Fibroblast of skin of abdomen (primary cell): ENCODE measurements around the gene CDRT15L2. TPM values are rescaled to one million over a fixed set of nuclear protein-coding genes. Genes with fewer than 3 reads are reported as not detected.
"Not testable (repeated sequence)": the region's sequence is repeated elsewhere in the genome, so short reads cannot be mapped to it uniquely, and the experiment has no call there.

Experiments used
- DNase-seq: peaks from one replicate; pipeline ENCODE4 v3.0.0-alpha.2; 2013
- polyA plus RNA-seq, 2 experiments: library from polyadenylated mRNA; unstranded; fragments of 120-200 nt; gene quantifications; one replicate each; pipeline ENCODE4 v1.2.1, GENCODE V29; 2013; ENCODE audit not compliant: insufficient read length in 2 of 2

The CDRT15L2 gene
- polyA plus RNA-seq (2013, experiment 1 of 2; ENCODE audit: insufficient read length) = not detected
- not detected for polyA plus RNA-seq (2013, experiment 2 of 2; ENCODE audit: insufficient read length)

DNA sequence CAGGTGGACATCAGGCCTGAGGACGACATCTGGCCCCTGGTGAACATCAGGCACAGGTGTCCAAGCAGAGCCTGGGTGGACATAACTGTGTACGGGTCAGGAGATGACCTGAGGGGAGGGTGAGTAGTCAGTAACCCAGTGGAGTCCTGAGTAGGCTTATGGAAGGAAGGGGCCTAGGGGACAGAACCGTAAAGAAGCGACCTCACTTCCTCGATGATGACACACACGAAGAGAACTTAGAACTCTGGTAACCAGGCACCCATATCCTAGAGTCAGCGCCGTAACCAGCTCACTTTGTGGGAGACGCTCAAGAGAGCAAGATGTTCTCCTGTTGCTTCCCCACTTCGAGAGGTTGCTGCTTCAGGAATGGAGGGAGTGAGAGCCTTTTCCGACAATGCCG is at the start of gene CDRT15L2:
Gene CDRT15L2 (plus strand): TSS at position 301 of the 400 bp plus-strand sequence. CDS start 20 bp downstream, at position 321.
- not testable (repeated sequence) for DNase-seq

- not testable (repeated sequence) for DNase-seq
Observed at GRCh38 chr17:20530104-20530503, 49.4 kb upstream of the CDRT15L2 start.

DNA sequence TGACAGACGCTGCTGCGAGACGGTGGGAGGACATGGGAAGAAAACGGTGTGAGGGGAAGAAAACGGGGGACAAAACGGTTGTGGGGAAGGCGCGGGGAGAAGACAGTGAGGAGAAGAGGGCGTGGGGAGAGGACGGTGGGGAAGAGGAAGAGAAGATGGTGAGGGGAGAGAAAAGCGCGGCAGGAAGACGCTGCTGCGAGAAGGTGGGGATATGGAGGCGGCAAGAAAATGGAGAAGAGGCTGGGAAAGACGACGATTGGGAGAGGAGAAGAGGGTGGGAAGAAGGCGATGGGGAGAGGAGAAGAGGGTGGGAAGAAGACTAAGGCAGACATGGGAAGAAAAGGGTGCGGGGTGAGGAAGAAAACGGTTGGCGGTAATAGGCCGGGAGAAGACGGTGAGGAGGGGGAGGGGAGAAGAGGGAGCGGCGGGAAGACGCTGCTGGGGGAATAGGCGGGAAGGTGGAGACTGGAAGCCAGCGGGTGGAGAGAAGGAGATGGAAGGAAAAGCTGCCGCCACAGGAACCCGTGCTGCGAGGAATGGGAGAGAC is 46.9 kb upstream of the CDRT15L2 start:
- peak; percentile 28 for DNase-seq

GRCh38 chr17:20533206-20533605 is 46.3 kb upstream of the CDRT15L2 start:
- peak; percentile 10 for DNase-seq

DNA sequence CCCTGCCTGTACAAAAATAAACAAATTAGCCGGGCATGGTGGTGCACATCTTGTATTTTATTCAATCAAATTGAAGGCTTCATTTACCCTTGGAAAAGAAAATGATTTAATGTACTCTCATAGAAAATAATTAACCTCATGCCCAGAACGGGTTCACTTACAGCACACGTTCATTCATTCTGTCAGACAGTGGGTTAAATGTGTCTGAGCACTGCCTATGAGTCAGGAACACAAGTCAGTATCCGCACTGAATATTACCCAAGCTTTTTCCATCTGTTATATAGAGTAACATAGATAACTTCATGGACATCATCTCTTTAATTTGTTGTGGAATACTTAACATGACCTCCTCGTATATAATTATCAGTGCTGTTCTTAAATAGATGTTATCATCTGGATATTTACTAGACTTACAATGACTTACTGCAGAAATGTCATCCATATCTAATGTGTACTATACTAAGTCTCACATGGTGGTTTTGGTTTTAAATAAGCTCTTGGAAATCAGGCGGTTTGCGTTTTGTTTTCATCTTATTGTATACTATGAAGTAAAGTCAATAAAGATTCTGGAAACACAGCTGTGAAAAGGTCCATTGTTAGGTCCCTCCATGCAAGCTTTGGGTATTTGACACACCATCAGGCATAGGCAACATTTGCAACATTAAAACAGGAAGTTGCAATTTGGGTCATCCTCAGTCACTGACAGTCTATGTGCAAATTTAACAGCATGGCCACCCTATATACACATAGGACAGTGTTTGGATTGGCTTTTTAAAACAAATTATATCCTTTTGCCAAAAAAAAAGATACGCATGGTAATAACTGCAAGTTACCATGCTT is 44.6 kb upstream of the CDRT15L2 start:
- DNase-seq = peak; percentile 11

- not testable (repeated sequence) for DNase-seq
Observed at GRCh38 chr17:20540414-20540813, 39.1 kb upstream of the CDRT15L2 start.

DNA sequence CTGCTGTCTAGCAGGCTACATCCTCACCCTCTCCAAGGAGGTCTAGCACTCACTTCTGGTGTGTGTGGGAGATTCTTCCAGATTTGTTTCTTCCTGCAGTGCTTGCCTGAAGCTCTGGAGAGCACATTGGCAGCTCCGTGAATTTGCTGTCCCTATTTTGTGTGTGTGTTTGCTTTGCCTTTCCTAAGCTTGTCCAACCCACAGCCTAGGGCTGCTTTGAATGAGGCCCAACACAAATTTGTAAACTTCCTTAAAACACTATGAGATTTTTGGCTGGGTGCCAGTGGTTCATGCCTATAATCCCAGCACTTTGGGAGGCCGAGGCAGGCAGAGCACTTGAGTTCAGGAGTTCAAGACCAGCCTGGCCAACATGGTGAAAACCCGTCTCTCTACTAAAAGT is 38.7 kb upstream of the CDRT15L2 start:
- not testable (repeated sequence) for DNase-seq

DNA sequence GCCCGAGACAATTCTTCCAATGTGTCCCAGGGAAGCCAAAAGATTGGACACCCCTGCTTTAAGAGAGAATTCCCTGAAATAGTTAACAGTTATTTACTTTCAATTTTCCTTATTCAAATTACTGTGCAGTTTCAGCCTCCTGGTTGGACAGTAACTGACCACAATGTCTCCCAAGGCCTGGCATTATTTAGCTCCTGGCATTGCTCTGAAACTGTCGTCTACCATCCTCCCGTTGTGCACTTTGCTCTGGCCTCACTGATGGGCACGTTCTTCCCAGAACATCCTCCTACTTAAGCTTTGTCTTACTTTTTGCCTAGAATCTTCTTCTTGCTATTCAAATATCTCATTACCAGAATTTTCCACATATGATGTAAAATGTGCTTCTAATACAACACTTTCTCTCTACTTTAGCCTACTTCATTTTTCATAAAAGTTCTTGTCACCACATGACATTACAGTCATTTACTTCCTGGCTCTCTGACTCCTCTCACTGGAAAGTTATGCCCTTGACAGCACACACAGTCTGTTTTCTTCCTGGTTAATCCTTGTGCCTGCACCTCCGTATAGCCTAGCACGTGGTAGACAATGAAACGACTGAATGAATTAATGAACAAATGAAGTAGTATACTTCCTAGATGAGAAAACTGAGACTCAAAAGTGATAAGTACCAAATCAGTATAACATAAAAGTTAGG is 37.5 kb upstream of the CDRT15L2 start:
- peak; percentile 24 for DNase-seq

DNA sequence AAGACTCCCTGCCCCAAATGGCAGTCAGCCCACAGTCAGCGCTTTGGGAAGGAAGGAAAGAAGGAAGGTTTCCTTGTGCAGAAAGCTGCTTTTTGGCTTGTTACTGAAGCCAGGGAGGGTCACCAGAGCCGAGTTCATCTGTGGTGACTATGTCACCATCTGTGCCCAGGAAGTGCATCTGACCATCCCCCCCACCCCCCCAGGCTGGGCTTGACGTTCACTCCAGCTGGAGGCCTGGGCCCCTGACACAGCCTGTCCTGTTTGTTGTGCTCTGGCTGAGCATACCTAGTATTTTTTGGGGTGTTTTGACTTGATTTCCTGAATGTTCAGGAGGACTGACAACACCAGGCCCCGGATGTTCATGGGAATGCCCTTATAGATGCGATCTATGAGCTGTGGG is 31.6 kb upstream of the CDRT15L2 start:
- DNase-seq = not testable (repeated sequence)

DNA sequence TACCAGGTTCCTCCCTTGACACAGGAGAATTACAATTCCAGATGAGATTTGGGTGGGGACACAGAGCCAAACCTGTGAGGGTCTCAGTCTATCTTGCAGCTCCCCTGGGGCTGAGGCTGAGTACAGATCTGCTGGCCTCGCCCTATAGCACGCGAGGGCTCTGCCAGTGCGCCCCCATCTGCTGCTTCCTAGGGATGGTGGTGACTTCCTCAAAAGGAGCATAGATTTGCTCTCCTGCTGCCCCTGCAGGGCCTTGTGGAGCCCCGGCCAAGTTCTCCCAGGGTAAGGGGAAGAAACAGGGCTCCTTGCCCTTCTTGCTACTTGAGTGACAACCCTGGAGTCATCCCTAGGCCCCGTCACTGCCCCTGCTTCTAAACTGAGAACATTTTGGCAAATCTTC is 26.6 kb upstream of the CDRT15L2 start:
- DNase-seq = not testable (repeated sequence)

- not testable (repeated sequence) for DNase-seq
Observed at GRCh38 chr17:20554728-20555127, 24.8 kb upstream of the CDRT15L2 start.

- DNase-seq = not testable (repeated sequence)
Observed at GRCh38 chr17:20555135-20556010, 24.2 kb upstream of the CDRT15L2 start.

- DNase-seq = not testable (repeated sequence)
Observed at GRCh38 chr17:20558096-20558495, 21.4 kb upstream of the CDRT15L2 start.

DNA sequence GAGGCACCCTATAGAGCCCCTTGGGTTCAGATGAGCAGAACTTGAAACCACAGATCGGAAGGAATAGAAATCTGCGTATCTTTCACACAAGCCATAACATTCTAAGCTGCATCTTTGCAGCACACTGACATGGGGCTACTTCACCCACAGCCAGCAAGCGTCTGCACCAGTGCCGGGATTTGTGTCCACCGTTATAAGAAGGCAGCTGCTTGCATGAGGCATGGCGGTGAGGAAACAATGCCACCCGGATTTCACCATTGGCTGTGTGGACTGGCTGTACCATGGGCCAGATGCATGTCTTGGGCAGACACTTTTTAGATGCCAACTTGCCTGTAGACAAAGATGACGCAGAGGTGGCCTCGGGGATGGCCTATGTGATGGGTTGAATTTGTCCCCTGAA is 20.5 kb upstream of the CDRT15L2 start:
- not testable (repeated sequence) for DNase-seq

DNA sequence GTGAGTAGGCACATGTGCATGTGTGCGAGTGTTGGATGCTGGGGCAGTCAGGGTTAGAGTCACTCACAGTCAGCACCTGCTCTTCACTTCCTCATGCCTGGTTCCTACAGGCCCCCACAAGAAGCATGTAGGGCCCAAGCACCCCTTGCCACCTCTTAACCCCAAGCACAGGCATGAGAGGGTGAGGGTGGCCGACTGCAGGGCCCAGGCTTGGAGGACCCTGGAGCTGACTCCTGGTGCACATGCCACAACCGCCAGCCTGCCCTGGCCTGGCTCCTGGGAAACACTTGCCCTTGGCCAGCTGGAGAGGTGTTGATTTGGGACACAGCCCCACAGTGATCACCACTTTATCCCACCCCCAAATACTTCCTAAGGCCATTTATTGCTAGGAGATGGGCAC is 16.9 kb upstream of the CDRT15L2 start:
- no peak for DNase-seq

- not testable (repeated sequence) for DNase-seq
Observed at GRCh38 chr17:20565245-20565644, 14.3 kb upstream of the CDRT15L2 start.

DNA sequence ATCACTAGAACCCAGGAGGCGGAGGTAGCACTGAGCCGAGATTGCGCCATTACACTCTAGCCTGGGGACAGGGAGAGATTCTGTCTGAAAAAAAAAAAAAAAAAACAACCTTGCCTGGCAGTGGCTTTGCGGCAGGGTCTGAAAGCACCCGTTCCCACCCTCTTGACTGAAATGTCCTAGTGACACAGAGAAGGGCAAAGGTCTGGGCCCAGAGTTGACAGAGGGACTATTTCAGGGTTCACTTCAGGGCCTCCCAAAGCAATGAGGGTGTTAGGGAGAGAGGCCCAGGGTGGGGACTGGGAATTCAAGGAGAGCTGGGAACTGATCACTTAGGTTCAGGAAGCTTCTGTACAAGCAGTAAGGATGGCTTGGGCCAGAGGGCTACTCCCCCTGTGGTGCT is 13.8 kb upstream of the CDRT15L2 start:
- no peak for DNase-seq

DNA sequence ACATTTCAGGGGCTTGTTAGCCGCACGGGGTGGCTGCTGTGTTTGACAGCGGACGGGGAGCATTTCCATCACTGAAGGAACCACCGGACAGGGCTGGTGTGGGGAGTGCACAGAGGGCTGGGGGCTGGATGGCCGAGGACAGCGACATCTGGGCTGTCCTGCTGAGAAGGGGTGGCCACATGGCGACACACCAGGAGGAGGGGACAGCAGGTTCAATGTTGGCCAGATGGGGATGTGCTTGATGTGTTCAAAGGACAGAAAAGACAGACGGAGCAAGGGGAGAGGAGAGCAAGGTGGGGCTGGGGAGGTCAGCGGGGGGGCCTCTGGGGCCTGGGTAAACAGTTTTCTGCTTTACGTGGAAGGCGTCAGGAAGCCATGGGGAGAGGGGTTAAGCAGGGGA is 12.8 kb upstream of the CDRT15L2 start:
- DNase-seq = not testable (repeated sequence)

DNA sequence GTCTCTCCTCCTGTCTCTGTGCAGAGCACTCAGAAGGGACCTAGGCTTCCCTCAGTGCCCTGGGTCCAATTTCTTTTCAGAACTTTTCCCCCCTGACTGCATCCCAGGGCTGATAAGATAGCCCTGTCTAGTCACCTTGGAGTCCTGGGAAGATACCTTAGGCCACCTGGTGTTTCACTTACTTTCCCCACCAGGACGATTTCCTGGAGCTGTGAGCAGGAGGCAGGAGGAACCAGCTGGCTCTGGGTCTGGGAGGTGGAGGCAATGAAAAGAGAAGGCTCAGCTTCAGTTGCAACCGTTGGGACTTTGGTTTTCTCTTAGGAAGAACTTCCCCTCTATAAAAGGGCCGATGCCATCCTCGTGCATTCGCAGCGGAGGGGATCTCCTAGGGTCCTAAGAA is 12.1 kb upstream of the CDRT15L2 start:
- DNase-seq = not testable (repeated sequence)

GRCh38 chr17:20568604-20569003 is 10.9 kb upstream of the CDRT15L2 start:
- not testable (repeated sequence) for DNase-seq

- not testable (repeated sequence) for DNase-seq
Observed at GRCh38 chr17:20571653-20572052, 7.9 kb upstream of the CDRT15L2 start.

GRCh38 chr17:20573216-20573615 is 6.3 kb upstream of the CDRT15L2 start:
- DNase-seq = not testable (repeated sequence)
